BE2C (cell line): ENCODE results near the gene FN1. TPM values are rescaled to one million over a fixed set of nuclear protein-coding genes. Genes with fewer than 3 reads are reported as not detected.
A peak's percentile ranks its signal among the peaks of the same experiment; 100 is the strongest.

Experiments used
- DNase-seq: peaks from one replicate; pipeline ENCODE4 v3.0.0-alpha.2; 2020
- H3K27me3 ChIP-seq: fragments of 250-450 bp; sonication (Bioruptor Pico); 2 replicates; pipeline ENCODE4 v1.5.1; 2020; ENCODE audit warnings: mild to moderate bottlenecking
- H3K36me3 ChIP-seq: fragments of 250-450 bp; sonication (Bioruptor Pico); 2 replicates; pipeline ENCODE4 v1.5.1; 2020; ENCODE audit warnings: mild to moderate bottlenecking
- H3K4me1 ChIP-seq: fragments of 250-450 bp; sonication (Bioruptor Pico); 2 replicates; pipeline ENCODE4 v1.5.1; 2020
- H3K4me3 ChIP-seq: 2 replicates; pipeline ENCODE4 v1.5.1; 2011; ENCODE audit warnings: low read depth, low read length
- H3K9me3 ChIP-seq: fragments of 250-450 bp; sonication (Bioruptor Pico); 2 replicates; pipeline ENCODE4 v1.5.1; 2020
- CTCF ChIP-seq: IDR thresholded peaks from 2 replicates; pipeline ENCODE4 v1.5.1; 2012; ENCODE audit warnings: mild to moderate bottlenecking, low read depth, low read length
- polyA plus RNA-seq: library from polyadenylated mRNA; unstranded; fragments of >200 nt; gene quantifications from one replicate; pipeline ENCODE4 v1.2.1, GENCODE V29; 2012; ENCODE audit warnings: low read depth, missing spikeins; ENCODE audit not compliant: insufficient read length, insufficient read depth

Gene FN1
- 3.9 TPM for polyA plus RNA-seq

DNA sequence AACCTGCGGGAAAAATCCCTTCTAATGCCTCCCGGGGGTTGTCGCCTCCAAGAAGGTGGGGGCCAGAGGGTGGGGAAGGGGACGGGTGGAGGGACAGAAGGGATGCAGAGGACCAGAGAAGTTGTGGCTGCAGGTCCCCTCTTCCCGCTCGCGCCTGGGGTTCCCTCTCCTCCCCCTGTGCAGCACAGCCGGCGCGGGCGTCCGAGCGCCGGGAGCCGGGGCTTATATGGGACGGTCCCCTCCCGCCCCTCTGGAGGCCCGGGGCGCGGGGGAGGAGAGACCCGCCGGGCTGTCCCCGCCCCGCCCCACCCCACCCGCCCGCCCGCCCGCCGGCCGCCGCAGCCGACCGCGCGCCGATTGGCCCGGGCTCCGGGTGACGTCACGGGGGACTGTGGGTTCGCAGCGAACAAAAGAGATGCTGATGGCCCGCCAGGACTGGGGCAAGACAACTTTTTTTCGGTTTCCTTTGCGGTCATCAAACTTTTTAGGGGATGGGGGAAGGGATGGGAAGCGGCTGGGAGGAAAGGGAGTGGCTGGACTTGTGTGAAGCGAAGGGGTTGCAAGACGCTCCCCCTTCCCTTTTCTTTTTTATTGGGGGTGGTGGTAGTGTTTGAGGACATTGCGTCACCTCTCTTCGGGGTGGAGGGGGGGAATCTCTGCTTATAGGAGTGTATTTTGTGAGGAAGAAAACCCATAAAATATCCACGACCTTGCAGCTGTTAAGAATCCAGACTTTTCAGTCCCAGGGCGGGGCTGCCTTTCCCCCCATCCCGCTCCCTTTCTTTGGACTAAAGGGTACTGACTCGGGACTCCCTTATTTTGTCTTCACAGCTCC is at the start of gene FN1:
FN1 (minus strand) TSS at position 199 of the 835 bp plus-strand sequence. CDS start 266 bp downstream, outside the sequence.
- no peaks in the 10 kb centered on the region for H3K36me3 ChIP-seq
- H3K4me3 ChIP-seq, result peak within 1 kb of the TSS; percentile 89
- no peak for TF ChIP-seq CTCF
- DNase-seq, result peak; percentile 86
- no peaks in the 10 kb centered on the region for H3K4me1 ChIP-seq
- H3K27me3 ChIP-seq, result peaks cover 23% of the 10 kb centered on the region
- no peaks in the 10 kb centered on the region for H3K9me3 ChIP-seq

GRCh38 chr2:215485032-215485431 is 49.2 kb upstream of the FN1 start:
- no peaks in the 10 kb centered on the region for H3K4me1 ChIP-seq
- no peak for DNase-seq
- H3K9me3 ChIP-seq, result no peaks in the 10 kb centered on the region
- H3K4me3 ChIP-seq, result no peak overlapping the region
- TF ChIP-seq CTCF, result no peak
- H3K36me3 ChIP-seq, result no peaks in the 10 kb centered on the region
- no peaks in the 10 kb centered on the region for H3K27me3 ChIP-seq

DNA sequence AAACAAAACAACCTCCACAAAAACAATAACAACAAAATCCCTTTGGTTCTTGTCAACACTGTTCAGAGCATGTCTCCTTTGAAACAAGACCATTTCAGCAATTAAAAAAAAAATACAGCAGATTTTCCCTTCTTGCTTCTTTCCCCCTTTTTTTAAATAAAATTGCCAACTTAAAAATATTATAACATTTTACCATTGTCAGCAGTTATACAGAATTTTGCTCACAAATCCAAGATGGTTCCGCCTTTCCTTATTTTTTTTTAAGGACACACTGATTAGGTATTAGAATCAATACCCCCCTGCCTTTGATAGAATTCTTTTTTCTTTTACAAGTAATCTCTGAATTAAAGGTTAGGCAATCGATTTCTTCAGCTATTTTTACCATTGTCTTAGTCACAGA is 48.7 kb upstream of the FN1 start:
- Histone ChIP-seq H3K4me1 (no peaks in the 10 kb centered on the region), H3K36me3 (no peaks in the 10 kb centered on the region), H3K4me3 (no peak overlapping the region), H3K9me3 (no peaks in the 10 kb centered on the region), H3K27me3 (no peaks in the 10 kb centered on the region)
- no peak for DNase-seq
- no peak for TF ChIP-seq CTCF

GRCh38 chr2:215483431-215483830 is 47.6 kb upstream of the FN1 start:
- no peaks in the 10 kb centered on the region for H3K4me1 ChIP-seq
- H3K36me3 ChIP-seq, result no peaks in the 10 kb centered on the region
- no peaks in the 10 kb centered on the region for H3K27me3 ChIP-seq
- H3K9me3 ChIP-seq, result no peaks in the 10 kb centered on the region
- H3K4me3 ChIP-seq, result no peak overlapping the region
- no peak for DNase-seq
- no peak for TF ChIP-seq CTCF

- no peak overlapping the region for H3K4me3 ChIP-seq
- DNase-seq, result no peak
- H3K9me3 ChIP-seq, result no peaks in the 10 kb centered on the region
- TF ChIP-seq CTCF, result no peak
- no peaks in the 10 kb centered on the region for H3K4me1 ChIP-seq
- H3K36me3 ChIP-seq, result no peaks in the 10 kb centered on the region
- H3K27me3 ChIP-seq, result no peaks in the 10 kb centered on the region
Observed at GRCh38 chr2:215479536-215480240, 43.8 kb upstream of the FN1 start.

DNA sequence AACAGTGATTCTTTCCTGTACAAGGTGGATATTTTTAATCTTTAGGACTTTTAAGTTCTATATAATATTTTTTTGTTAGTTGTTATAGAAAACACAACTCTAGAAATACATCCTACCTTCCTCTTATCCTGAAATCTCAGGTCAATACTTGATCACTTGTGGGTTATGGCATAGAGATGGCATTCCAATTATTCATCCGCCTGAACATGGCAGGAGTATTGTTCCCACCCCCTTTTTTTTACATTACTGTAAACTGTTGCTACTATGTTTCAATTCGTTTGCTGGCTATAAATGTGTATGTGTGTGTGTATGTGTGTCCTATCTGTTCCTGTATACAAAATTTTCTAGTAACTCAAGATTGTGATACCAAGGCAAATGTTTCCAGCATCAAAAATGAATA is 43.3 kb upstream of the FN1 start:
- no peak for DNase-seq
- Histone ChIP-seq H3K36me3 (no peaks in the 10 kb centered on the region), H3K27me3 (no peaks in the 10 kb centered on the region), H3K4me3 (no peak overlapping the region), H3K9me3 (no peaks in the 10 kb centered on the region), H3K4me1 (no peaks in the 10 kb centered on the region)
- no peak for TF ChIP-seq CTCF
